A673 (cell line): Measurements from ENCODE around the gene SORL1. TPM values are rescaled to one million over a fixed set of nuclear protein-coding genes. Genes with fewer than 3 reads are reported as not detected.

Experiments used
- BruUV-seq: library from RNA; stranded (reverse); fragments of 400-500 nt; replicated peaks from 2 replicates; lab custom pipeline; 2021; lab: Mats Ljungman, UMichigan
- CTCF ChIA-PET: fragments of 300-600 bp; sonication (Branson Sonifier 250); formaldehyde crosslinking; loops from one replicate; lab custom pipeline; 2022; ENCODE audit warnings: antibody characterized with exemption; lab: Charles Lee
- POLR2A ChIA-PET: fragments of 300-600 bp; sonication (Branson Sonifier 250); formaldehyde crosslinking; loops from one replicate; lab custom pipeline; 2022; ENCODE audit warnings: antibody characterized with exemption; ENCODE audit not compliant: low non-redundant PET; lab: Charles Lee
- DNase-seq: peaks from one replicate; pipeline ENCODE4 v3.0.0-alpha.2; 2015; ENCODE audit warnings: low spot score
- H3K27ac ChIP-seq: fragments of 200-600 bp; sonication (generic); 2 replicates; pipeline ENCODE4 v1.5.1; 2016; ENCODE audit warnings: mixed run types, low read depth, mild to moderate bottlenecking, mixed read lengths, antibody characterized with exemption, low read length; ENCODE audit not compliant: poor library complexity, severe bottlenecking
- H3K27me3 ChIP-seq: fragments of 200-600 bp; sonication (generic); replicated peaks from 2 replicates; pipeline ENCODE4 v1.6.1; 2017; ENCODE audit warnings: mixed run types, low read depth, mild to moderate bottlenecking, mixed read lengths, antibody characterized with exemption, low read length; ENCODE audit not compliant: insufficient read depth, poor library complexity
- H3K36me3 ChIP-seq: fragments of 200-600 bp; sonication (generic); 2 replicates; pipeline ENCODE4 v1.6.1; 2016; ENCODE audit warnings: mixed run types, mild to moderate bottlenecking, mixed read lengths, antibody characterized with exemption, low read length; ENCODE audit not compliant: insufficient read depth, poor library complexity, severe bottlenecking
- H3K4me1 ChIP-seq: fragments of 200-600 bp; sonication (generic); 2 replicates; pipeline ENCODE4 v1.6.1; 2017; ENCODE audit warnings: mixed run types, mild to moderate bottlenecking, mixed read lengths, antibody characterized with exemption, low read length; ENCODE audit not compliant: insufficient read depth, poor library complexity, severe bottlenecking
- H3K4me3 ChIP-seq: fragments of 200-600 bp; sonication (generic); 2 replicates; pipeline ENCODE4 v1.5.1; 2016; ENCODE audit warnings: low read depth, mixed run types, mild to moderate bottlenecking, mixed read lengths, low read length; ENCODE audit not compliant: poor library complexity, severe bottlenecking
- H3K9me3 ChIP-seq: fragments of 200-600 bp; sonication (generic); 2 replicates; pipeline ENCODE4 v1.6.1; 2016; ENCODE audit warnings: mixed run types, low read depth, mild to moderate bottlenecking, mixed read lengths, antibody characterized with exemption, low read length; ENCODE audit not compliant: poor library complexity, severe bottlenecking
- CTCF ChIP-seq: fragments of 300-800, 200-600 bp; sonication (generic); conservative IDR thresholded peaks from 2 replicates; pipeline ENCODE4 v1.5.1; 2017; ENCODE audit warnings: low read depth, mild to moderate bottlenecking, antibody characterized with exemption, low read length, moderate library complexity, mixed read lengths
- EZH2 ChIP-seq: fragments of 200-600 bp; sonication (generic); IDR thresholded peaks from 2 replicates; pipeline ENCODE4 v1.6.1; 2017; ENCODE audit warnings: borderline replicate concordance, low read depth, mild to moderate bottlenecking, mixed read lengths, antibody characterized with exemption, low read length; ENCODE audit not compliant: poor library complexity, severe bottlenecking
- intact Hi-C: fragments of 100-400 bp; cut with micrococcal nuclease; formaldehyde crosslinking; loops from one replicate; pipeline ENCODE4 v1.10.0; 2022; ENCODE audit not compliant: unreplicated experiment
- total RNA-seq: library from RNA; stranded (reverse); gene quantifications from 2 replicates; pipeline ENCODE4 v1.2.3, GENCODE V29; 2021

SORL1 gene
- total RNA-seq, 1 experiment from 2014 or later, result 0.95 TPM

GRCh38 chr11:121463689-121464335 is 11.7 kb downstream of the SORL1 start:
- no peak for TF ChIP-seq CTCF
- TF ChIP-seq EZH2, result no peak
- ChIA-PET CTCF (no interaction called here), POLR2A (no interaction called here)
- Histone ChIP-seq H3K27ac (no peak overlapping the region), H3K9me3 (no peaks in the 10 kb centered on the region), H3K27me3 (no peaks in the 10 kb centered on the region), H3K4me1 (peaks cover 17% of the 10 kb centered on the region), H3K36me3 (no peaks in the 10 kb centered on the region), H3K4me3 (no peak overlapping the region)
- no peak for DNase-seq
- intact Hi-C loops, result no loop called here
- no TSS peak for BruUV-seq

GRCh38 chr11:121464352-121464946 is 12.3 kb downstream of the SORL1 start:
- Histone ChIP-seq H3K27me3 (no peaks in the 10 kb centered on the region), H3K4me3 (no peak overlapping the region), H3K4me1 (peaks cover 17% of the 10 kb centered on the region), H3K27ac (no peak overlapping the region), H3K9me3 (no peaks in the 10 kb centered on the region), H3K36me3 (no peaks in the 10 kb centered on the region)
- BruUV-seq, result no TSS peak
- peak; percentile 55 for DNase-seq
- intact Hi-C loops, result no loop called here
- CTCF ChIA-PET, result interaction anchor here (0.6 kb wide), 1 partner anchor 9 kb away, joined by 3 read pairs; no protein-coding TSS in a partner anchor
- TF ChIP-seq EZH2 (no peak), CTCF (no peak)
- POLR2A ChIA-PET, result interaction anchor here (0.7 kb wide), 1 partner anchor 12 kb away, joined by 3 read pairs; the partner anchor contains the start of gene SORL1-AS1

- POLR2A ChIA-PET, result no interaction called here
- no peak for TF ChIP-seq EZH2
- TF ChIP-seq CTCF, result no peak
- BruUV-seq, result no TSS peak
- no peak for DNase-seq
- H3K9me3 ChIP-seq, result no peaks in the 10 kb centered on the region
- H3K36me3 ChIP-seq, result no peaks in the 10 kb centered on the region
- H3K27ac ChIP-seq, result no peak overlapping the region
- intact Hi-C loops, result no loop called here
- H3K4me1 ChIP-seq, result peaks cover 17% of the 10 kb centered on the region
- no peaks in the 10 kb centered on the region for H3K27me3 ChIP-seq
- CTCF ChIA-PET, result no interaction called here
- H3K4me3 ChIP-seq, result no peak overlapping the region
These were observed 13.6 kb downstream of the SORL1 start for GRCh38 chr11:121465709-121466062.
